ENCODE results near the gene ARHGAP45.

The ARHGAP45 gene

DNA sequence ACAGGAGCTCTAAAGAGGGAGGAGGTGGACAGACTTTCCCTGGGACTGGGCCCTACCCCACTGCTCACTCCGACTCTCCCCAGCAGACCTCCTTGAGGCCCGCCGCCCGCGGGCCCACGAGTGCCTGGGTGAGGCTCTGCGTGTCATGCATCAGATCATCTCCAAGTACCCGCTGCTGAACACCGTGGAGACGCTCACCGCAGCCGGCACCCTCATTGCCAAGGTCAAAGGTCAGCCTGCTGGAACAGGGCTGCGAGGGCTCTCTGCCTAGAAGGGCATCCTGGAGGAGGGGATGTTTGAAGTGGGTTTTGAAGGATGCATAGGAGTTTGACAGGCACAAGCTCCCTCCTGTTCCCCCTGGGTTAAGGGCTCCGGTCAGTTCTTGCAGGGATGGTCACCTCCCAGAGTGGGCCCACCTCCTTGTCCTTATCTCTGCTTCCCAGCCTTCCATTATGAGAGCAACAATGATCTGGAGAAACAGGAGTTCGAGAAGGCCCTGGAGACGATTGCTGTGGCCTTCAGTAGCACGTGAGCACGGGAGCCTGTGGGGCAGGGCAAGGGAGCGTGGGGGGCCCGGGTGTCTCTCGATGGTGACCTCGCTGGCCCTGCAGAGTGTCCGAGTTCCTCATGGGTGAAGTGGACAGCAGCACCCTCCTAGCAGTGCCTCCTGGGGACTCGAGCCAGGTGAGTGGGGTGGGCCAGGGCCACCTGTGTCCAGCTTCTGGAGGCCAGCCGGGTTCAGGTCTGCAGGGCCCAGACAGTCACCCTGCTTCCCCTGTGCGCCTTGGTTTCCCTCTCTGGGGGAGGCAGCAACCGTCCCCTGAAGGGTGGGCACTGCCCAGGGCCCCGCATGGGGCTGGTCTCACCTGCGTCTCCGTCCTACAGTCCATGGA is 6.3 kb downstream of the ARHGAP45 start:
- no peak for DNase-seq

GRCh38 chr19:1073956-1074517 is 7.1 kb downstream of the ARHGAP45 start:
- no peak for DNase-seq

- DNase-seq = peak; percentile 94 to 95
Measured at GRCh38 chr19:1074544-1075283, 7.7 kb downstream of the ARHGAP45 start.

DNA sequence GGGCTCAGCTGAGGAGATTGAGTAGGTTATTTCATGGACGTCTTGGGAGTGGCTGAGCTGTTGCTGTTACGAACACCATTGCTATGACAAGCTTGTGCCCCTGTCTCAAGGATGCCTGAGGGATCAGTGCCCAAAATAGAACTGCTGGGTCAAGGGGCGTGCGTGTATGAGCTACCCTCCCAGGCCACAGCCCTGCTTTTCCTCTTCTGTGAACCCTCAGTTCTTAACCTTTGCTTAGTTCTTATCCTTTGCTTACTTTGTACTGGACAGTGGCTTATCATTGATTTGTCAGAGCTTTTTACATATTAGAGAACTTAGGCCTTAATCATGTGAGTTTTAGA is 9.0 kb downstream of the ARHGAP45 start:
- no peak for DNase-seq

DNA sequence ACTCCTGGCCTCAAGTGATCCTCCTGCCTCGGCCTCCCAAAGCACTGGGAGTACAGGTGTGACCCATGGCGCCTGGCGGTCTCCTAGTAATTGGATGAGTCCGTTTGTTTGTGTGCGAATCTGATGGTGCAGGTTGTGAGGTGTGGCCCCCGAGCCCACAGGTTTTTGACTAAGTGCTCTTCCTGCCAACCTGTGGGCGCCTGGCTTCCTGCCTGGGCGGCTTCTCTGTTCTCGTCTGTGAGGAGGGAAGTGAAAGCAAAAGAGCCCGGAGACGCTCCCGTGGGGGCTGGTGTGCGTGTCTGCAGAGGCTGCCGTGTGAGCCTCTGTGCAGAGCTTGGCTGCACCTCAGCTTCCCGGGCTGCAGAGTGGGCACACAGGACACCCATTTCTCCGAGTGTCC is 10.0 kb downstream of the ARHGAP45 start:
- DNase-seq = peak; percentile 95

DNA sequence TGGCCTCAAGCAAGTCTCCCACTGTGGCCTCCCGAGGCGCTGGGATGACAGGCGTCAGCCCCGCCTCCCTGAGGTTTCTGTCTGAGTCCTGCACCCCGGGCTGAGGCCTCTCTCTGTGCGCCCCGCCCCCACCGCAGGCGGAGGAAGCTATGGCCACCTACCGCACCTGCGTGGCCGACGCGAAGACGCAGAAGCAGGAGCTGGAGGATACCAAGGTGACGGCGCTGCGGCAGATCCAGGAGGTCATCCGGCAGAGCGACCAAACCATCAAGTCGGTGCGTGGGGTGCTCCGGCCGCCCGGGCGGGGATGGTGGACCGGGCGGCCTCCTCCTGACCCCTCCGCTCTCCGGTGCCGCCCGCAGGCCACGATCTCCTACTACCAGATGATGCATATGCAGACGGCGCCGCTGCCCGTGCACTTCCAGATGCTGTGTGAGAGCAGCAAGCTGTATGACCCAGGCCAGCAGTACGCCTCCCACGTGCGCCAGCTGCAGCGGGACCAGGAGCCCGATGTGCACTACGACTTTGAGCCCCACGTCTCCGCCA is 12.7 kb downstream of the ARHGAP45 start:
- peak; percentile 54 to 64 for DNase-seq

- DNase-seq = peak in 1 of 2 donors; percentile 1
Measured at GRCh38 chr19:1080360-1081161, 13.6 kb downstream of the ARHGAP45 start.

- DNase-seq = no peak
Measured at GRCh38 chr19:1081301-1082164, 14.6 kb downstream of the ARHGAP45 start.

GRCh38 chr19:1082165-1082927 is 15.4 kb downstream of the ARHGAP45 start:
- DNase-seq = peak; percentile 91 to 93

GRCh38 chr19:1082928-1083816 is 16.2 kb downstream of the ARHGAP45 start:
- no peak for DNase-seq

DNA sequence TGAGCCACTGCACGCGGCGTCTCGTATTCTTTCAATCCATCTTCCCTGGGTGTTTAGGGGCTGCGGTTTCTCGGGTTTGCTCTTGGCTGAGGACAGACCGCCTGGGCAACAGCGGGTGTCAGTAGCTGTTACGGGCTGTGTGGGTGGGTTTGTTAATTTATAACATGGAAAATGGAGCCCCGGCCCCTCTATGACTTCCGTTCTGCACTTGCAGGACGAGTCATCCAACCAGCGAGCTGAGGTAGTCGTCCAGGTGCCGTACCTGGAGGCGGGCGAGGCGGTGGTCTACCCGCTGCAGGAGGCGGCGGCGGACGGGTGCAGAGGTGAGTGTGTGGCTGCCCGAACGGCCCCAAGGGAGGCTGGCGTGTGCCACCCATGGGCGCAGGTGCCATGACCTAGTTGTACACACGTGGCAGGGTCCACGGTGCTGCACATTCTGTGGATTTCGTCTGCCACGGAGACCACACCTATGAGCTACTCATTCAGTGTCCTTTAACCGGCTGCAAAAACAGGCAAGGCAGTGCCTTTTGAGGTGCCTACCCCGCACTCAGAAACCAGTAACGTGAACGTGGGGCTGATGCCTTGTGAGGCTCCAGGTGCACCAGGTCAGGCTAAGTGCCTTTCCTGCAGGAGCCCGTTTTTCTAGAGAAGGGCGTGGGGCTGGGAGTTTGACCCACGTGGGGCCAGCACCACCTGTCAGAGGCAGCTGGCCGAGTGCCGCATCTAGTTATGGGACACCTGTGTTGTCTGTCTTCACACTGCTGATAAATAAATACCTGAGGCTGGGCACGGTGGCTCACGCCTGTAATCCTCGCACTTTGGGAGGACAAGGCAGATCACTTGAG is 17.3 kb downstream of the ARHGAP45 start:
- DNase-seq = no peak

GRCh38 chr19:1085053-1085658 is 18.2 kb downstream of the ARHGAP45 start:
- DNase-seq = no peak

- DNase-seq = no peak
Measured at GRCh38 chr19:1085676-1086442, 18.9 kb downstream of the ARHGAP45 start.

DNA sequence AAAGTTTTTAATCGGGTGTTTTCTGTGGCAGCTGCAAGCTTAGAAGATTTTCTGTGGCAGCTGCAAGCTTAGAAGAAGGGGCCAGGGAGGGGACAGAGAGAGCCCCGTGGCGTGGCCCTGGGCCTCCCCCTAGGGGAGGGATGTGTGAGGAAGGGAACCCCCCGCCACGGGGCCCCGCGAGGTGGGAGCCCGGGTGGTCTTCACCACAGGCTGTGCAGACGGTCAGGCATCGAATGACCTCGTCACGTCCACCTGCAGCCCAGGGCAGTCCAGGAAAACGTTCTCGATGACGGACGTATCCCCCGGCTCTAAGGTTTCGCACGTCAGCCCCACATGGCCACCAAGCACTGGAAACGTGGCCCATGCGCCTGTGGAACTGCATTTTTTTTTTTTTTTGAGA is 19.6 kb downstream of the ARHGAP45 start:
- DNase-seq = no peak

- DNase-seq = peak; percentile 61 to 78
Measured at GRCh38 chr19:1087813-1088415, 20.9 kb downstream of the ARHGAP45 start.

DNA sequence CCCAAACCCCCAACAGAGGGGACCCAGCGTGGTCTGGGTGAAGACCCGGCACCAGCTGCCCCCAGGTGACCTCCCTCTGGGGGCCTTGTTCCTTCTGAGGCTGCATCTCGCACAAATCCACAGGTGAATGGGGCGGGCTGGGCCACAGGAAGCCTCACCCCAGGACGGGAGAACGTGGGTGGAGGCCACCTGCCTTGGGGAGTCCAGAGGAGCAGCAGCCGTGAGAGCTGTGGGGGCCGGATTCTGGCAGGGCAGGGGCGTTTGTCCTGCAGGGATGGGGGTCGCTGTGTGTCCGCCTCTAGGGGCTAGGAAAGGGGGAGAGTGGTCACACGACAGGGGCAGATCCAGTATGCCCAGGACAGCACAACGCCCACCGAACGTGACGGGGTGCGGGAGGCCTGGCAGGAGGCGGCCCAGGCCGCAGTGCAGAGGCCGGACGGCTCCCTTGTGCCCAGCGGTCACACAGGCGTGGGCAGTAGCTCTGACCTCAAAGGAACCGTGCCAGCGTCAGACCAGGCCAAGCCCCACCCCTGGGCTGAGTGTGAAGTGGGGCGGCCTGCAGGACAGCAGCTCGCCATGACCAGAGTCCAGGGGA is 21.5 kb downstream of the ARHGAP45 start:
- no peak for DNase-seq

All from CD4-positive, alpha-beta T cell treated with Interleukin-4 for 1 hour (primary cell).